Smooth muscle cell (in vitro differentiated cells): ENCODE results near the gene KRT12. TPM values are rescaled to one million over a fixed set of nuclear protein-coding genes. Genes with fewer than 3 reads are reported as not detected.

Source experiments
- DNase-seq: peaks from one replicate; lab custom pipeline; 2025; ENCODE audit not compliant: unreplicated experiment; lab: John Stamatoyannopoulos, UW
- H2AFZ ChIP-seq: fragments of 200-600 bp; sonication (generic); 2 replicates; pipeline ENCODE4 v1.6.0; 2016; ENCODE audit warnings: antibody characterized with exemption, low read depth, mild to moderate bottlenecking
- H3F3A ChIP-seq: fragments of 200-600 bp; sonication (generic); 2 replicates; pipeline ENCODE4 v1.6.0; 2017; ENCODE audit warnings: antibody characterized with exemption, low read depth
- H3K27ac ChIP-seq: fragments of 200-600 bp; sonication (generic); 2 replicates; pipeline ENCODE4 v1.5.1; 2016; ENCODE audit warnings: low read depth, mild to moderate bottlenecking
- H3K27me3 ChIP-seq: fragments of 200-600 bp; sonication (generic); 2 replicates; pipeline ENCODE4 v1.6.1; 2016; ENCODE audit warnings: low read depth, mild to moderate bottlenecking
- H3K36me3 ChIP-seq: fragments of 200-600 bp; sonication (generic); 2 replicates; pipeline ENCODE4 v1.5.1; 2016; ENCODE audit warnings: low read depth
- H3K4me1 ChIP-seq: fragments of 200-600 bp; sonication (generic); 2 replicates; pipeline ENCODE4 v1.5.1; 2016; ENCODE audit warnings: low read depth
- H3K4me2 ChIP-seq: fragments of 200-600 bp; sonication (generic); 2 replicates; pipeline ENCODE4 v1.6.0; 2016; ENCODE audit warnings: mild to moderate bottlenecking
- H3K4me3 ChIP-seq: fragments of 200-600 bp; sonication (generic); 2 replicates; pipeline ENCODE4 v1.5.1; 2016; ENCODE audit warnings: mild to moderate bottlenecking
- H3K79me2 ChIP-seq: fragments of 200-600 bp; sonication (generic); 2 replicates; pipeline ENCODE4 v1.6.0; 2016; ENCODE audit warnings: low read depth, mild to moderate bottlenecking
- H3K9ac ChIP-seq: fragments of 200-600 bp; sonication (generic); 2 replicates; pipeline ENCODE4 v1.6.0; 2016; ENCODE audit warnings: low read depth
- H3K9me3 ChIP-seq: fragments of 200-600 bp; sonication (generic); replicated peaks from 2 replicates; pipeline ENCODE4 v1.5.1; 2016; ENCODE audit warnings: low read depth
- H4K20me1 ChIP-seq: fragments of 200-600 bp; sonication (generic); 2 replicates; pipeline ENCODE4 v1.6.0; 2016; ENCODE audit warnings: low read depth
- WGBS: methylation state at CpG from one replicate; pipeline ENCODE4 v1.1.7; 2016; ENCODE audit warnings: low lambda C conversion rate; 5-methylcytosine and 5-hydroxymethylcytosine counted together
- polyA plus RNA-seq: library from polyadenylated mRNA; unstranded; fragments of >200 nt; fragmentation: Nextera tagmentation; extraction: Ambion mirVana; gene quantifications from 2 replicates; pipeline ENCODE4 v1.2.1, GENCODE V29; 2016
- total RNA-seq: library from RNA; depleted of rRNA; stranded (reverse); fragments of >200 nt; gene quantifications from 2 replicates; pipeline ENCODE4 v1.2.3, GENCODE V29; 2014
- TF ChIP-seq, protein P1 (sequence below): fragments of 200-600 bp; sonication (generic); IDR thresholded peaks from 2 replicates; pipeline ENCODE4 v1.5.1; 2017; ENCODE audit warnings: borderline replicate concordance, mild to moderate bottlenecking, antibody characterized with exemption; ENCODE audit not compliant: insufficient read depth, poor library complexity, severe bottlenecking

KRT12 gene
- total and polyA plus RNA-seq, 2 experiments from 2014 or later: not detected

DNA sequence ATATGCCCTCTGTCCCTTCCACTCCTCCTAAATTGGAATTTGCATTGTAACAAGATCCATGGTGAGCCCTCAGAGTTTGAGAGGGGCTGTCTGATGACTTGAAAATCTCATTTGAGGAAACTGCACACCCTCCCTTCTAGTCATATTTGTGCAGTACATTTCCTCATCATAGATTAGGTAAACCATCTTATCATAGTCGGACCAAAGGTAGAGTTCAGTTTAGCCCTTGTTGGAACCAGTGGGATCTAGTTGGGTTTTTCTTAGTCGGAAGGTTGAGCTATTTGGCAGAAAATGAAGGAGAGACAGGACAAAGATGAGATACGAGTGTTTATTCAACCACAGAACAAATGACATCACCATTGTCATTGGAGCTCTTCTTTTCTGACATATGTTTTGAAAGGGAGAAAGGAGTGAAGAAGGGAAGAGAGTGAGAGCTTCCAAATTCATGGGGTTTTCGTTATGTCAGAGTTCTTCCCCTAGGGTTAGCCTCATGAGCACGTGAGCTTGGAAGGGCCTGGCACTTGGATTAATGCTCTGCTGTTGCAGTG lies 33.9 kb upstream of the KRT12 start:
- Histone ChIP-seq H3F3A (peaks cover 5% of the 10 kb centered on the region), H3K9ac (no peak overlapping the region), H4K20me1 (no peaks in the 10 kb centered on the region), H3K27me3 (no peaks in the 10 kb centered on the region), H2AFZ (no peak overlapping the region), H3K79me2 (no peaks in the 10 kb centered on the region), H3K4me1 (peaks cover 4% of the 10 kb centered on the region), H3K9me3 (no peaks in the 10 kb centered on the region), H3K36me3 (no peaks in the 10 kb centered on the region), H3K4me3 (no peak overlapping the region), H3K4me2 (no peak overlapping the region), H3K27ac (no peak overlapping the region)
- DNase-seq: no peak
- WGBS: 87% methylated on average over 5 of the region's 5 CpGs
- TF ChIP-seq, protein P1, sequence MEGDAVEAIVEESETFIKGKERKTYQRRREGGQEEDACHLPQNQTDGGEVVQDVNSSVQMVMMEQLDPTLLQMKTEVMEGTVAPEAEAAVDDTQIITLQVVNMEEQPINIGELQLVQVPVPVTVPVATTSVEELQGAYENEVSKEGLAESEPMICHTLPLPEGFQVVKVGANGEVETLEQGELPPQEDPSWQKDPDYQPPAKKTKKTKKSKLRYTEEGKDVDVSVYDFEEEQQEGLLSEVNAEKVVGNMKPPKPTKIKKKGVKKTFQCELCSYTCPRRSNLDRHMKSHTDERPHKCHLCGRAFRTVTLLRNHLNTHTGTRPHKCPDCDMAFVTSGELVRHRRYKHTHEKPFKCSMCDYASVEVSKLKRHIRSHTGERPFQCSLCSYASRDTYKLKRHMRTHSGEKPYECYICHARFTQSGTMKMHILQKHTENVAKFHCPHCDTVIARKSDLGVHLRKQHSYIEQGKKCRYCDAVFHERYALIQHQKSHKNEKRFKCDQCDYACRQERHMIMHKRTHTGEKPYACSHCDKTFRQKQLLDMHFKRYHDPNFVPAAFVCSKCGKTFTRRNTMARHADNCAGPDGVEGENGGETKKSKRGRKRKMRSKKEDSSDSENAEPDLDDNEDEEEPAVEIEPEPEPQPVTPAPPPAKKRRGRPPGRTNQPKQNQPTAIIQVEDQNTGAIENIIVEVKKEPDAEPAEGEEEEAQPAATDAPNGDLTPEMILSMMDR: no peak

DNA sequence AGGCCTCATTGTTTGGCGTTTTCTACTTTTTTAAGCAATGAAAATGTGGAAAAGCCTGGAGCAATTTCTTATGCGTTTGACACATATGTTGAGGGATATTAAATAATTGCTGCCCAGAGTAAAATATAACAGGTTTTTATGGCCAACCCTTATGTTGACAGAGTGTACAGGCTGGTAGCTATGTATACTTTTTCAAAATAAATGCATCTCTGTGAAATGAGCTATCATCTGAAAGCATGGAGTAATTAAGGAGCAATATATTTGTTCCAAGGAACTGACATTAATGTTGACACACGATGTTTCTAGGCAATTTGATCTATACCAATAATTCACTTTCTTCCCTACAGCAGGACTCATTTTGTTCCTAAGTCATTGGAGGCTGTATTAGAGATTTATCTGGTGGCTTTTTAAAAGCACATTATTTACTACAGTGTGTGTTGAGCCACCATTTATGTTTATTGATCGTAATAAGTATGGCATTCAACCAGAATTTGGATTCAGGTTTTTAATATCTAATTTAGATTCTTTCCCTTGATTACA lies 30.0 kb upstream of the KRT12 start:
- Histone ChIP-seq H3K9ac (no peak overlapping the region), H3K27me3 (peaks cover 6% of the 10 kb centered on the region), H2AFZ (no peak overlapping the region), H3K9me3 (no peaks in the 10 kb centered on the region), H3F3A (no peaks in the 10 kb centered on the region), H3K4me2 (no peak overlapping the region), H4K20me1 (no peaks in the 10 kb centered on the region), H3K36me3 (no peaks in the 10 kb centered on the region), H3K4me1 (no peaks in the 10 kb centered on the region), H3K79me2 (no peaks in the 10 kb centered on the region), H3K4me3 (no peak overlapping the region), H3K27ac (no peak overlapping the region)
- TF ChIP-seq, protein P1: no peak
- 91% methylated on average over 4 of the region's 4 CpGs for WGBS
- no peak for DNase-seq

DNA sequence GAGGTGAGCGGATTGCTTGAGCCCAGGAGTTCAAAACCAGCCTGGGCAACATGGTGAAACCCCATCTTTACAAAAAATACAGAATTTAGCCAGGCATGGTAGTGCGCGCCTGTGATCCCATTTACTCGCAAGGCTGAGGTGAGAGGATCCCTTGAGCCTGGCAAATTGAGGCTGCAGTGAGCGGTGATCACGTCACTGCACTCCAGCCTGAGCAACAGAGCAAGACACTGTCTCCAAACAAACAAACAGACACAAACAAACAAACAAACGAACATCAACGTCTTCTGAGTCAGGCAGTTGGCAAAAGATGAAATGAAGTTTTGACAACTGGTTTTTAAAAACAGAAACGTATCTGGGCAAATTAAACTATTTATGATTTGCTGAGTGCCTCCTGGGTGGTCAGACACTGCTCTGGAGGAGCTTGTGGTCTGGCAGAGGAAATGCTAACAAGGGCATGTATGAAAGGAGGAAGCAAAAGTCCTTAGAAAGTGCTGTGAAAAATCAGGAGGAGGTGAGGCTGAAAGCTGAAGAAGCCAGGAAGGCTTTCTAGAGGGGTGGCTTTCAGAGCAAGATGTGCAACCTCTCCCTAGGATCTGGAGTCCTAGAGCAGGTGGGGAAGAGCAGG lies 28.2 kb upstream of the KRT12 start:
- H2AFZ ChIP-seq: no peak overlapping the region
- 80% methylated on average over 9 of the region's 9 CpGs for WGBS
- TF ChIP-seq, protein P1: no peak
- H3K4me1 ChIP-seq: no peaks in the 10 kb centered on the region
- H3K27ac ChIP-seq: no peak overlapping the region
- H3K36me3 ChIP-seq: no peaks in the 10 kb centered on the region
- DNase-seq: no peak
- no peaks in the 10 kb centered on the region for H3F3A ChIP-seq
- no peak overlapping the region for H3K4me3 ChIP-seq
- no peaks in the 10 kb centered on the region for H3K79me2 ChIP-seq
- H3K27me3 ChIP-seq: peaks cover 11% of the 10 kb centered on the region
- no peak overlapping the region for H3K9ac ChIP-seq
- no peaks in the 10 kb centered on the region for H4K20me1 ChIP-seq
- no peaks in the 10 kb centered on the region for H3K9me3 ChIP-seq
- no peak overlapping the region for H3K4me2 ChIP-seq
